Activated CD8-positive, alpha-beta memory T cell treated with anti-CD3 and anti-CD28 coated beads for 36 hours (primary cell): Measurements from ENCODE around the gene SPRTN. TPM values are rescaled to one million over a fixed set of nuclear protein-coding genes. Genes with fewer than 3 reads are reported as not detected.

Source experiments
- CTCF ChIA-PET: fragments of 350-600 bp; sonication (Branson Sonifier 250); formaldehyde crosslinking; loops from one replicate; lab custom pipeline; 2021; ENCODE audit warnings: antibody characterized with exemption; lab: Charles Lee
- POLR2A ChIA-PET: fragments of 350-600 bp; sonication (Branson Sonifier 250); formaldehyde crosslinking; loops from one replicate; lab custom pipeline; 2021; ENCODE audit warnings: antibody characterized with exemption; lab: Charles Lee
- total RNA-seq, 2 experiments: library from RNA; stranded (reverse); gene quantifications; one replicate each; pipeline ENCODE4 v1.2.3, GENCODE V29; 2021

The SPRTN gene
- total RNA-seq, 2 experiments from 2014 or later: 10.1 to 11.3 TPM

- CTCF ChIA-PET: no interaction called here
- POLR2A ChIA-PET: no interaction called here
Measured at GRCh38 chr1:231363624-231364023, 25.5 kb downstream of the SPRTN start.

DNA sequence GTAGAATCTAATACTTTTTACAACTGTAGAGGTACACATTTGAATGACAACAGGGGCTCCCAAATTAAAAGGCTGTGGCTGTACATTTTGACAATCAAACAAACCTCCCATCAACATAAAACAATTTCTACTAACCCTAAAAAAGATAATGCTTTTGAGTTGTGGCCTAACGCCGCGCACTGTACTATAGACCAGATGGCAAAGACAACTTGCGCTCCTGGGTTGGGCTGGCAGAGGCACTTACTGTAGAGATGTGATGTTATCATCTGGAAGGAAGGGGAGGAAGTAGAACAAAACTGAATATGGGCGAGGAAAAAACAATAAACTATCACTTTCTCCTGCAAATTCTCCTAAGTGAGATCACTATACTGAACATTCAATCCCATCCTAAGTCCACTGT, 26.1 kb downstream of the SPRTN start:
- CTCF ChIA-PET: no interaction called here
- POLR2A ChIA-PET: no interaction called here

- ChIA-PET CTCF (no interaction called here), POLR2A (no interaction called here)
Measured at GRCh38 chr1:231369282-231369681, 31.2 kb downstream of the SPRTN start.

GRCh38 chr1:231372501-231372900, 34.4 kb downstream of the SPRTN start:
- ChIA-PET POLR2A (no interaction called here), CTCF (interaction anchor here (0.6 to 1.1 kb wide), 2 partner anchors 10 to 346 kb away, joined by 3 read pairs; no protein-coding TSS in a partner anchor)

- ChIA-PET POLR2A (interaction anchor here (0.7 kb wide), 1 partner anchor 252 kb away, joined by 4 read pairs; no protein-coding TSS in a partner anchor), CTCF (interaction anchor here (0.8 to 1.5 kb wide), 2 partner anchors 228 to 483 kb away, joined by 3 to 4 read pairs; no protein-coding TSS in a partner anchor)
Measured at GRCh38 chr1:231374394-231374793, 36.3 kb downstream of the SPRTN start.

DNA sequence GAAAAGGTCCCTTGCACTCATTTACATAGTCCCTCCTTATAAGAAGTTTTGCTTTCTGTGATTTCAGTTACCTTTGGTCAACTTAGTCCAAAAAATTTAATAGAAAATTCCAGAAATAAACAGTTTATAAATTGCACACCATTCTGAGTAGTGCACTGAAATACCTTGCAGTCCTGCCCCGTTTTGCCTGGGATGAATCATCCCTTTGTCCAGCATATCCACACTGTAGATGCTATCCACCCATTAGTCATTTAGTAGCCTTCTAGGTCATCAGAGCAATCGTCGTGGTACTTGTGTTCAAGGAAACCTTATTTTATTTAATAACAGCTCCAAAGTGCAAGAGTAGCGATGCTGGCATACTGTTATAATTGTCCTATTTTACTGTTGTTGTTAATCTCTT, 38.0 kb downstream of the SPRTN start:
- ChIA-PET CTCF (interaction anchor here (0.6 to 1.5 kb wide), 2 partner anchors 226 to 1744 kb away, joined by 3 to 5 read pairs; no protein-coding TSS in a partner anchor), POLR2A (interaction anchor here (0.6 kb wide), 1 partner anchor 13 kb away, joined by 4 read pairs; no protein-coding TSS in a partner anchor)

DNA sequence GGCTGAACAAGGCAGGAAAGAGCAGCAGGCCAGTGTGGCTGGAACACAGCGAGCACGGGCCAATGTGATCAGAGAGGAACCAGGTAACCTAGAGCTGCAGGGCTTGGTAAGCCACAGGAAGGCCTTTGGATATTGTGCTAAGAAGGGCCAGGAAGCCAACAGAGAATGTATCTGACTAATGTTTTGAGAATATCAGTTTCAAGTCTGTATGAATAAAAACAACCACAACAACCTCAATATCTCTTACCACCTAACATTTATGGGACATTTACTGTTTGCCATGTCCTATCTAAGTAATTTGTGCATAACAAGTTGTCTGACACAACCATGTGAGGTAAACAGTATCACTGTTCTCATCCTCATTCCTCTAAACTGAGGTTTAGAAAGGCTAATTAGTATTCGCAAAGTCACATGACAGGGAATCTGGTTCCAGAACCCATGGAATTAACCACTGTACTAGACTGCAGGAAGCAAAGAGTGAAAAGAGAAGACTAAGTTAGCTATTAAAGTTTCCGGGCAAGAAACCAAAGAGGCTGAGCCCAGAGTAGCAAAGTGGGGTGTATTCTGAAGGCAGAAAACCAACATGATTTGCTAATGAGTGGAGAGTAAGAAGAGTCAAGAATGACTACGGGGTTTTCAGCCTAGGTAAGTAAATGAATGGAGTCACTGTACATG, 38.9 kb downstream of the SPRTN start:
- POLR2A ChIA-PET: interaction anchor here (0.6 kb wide), 2 partner anchors 13 to 30 kb away, joined by 3 to 4 read pairs; no protein-coding TSS in a partner anchor
- CTCF ChIA-PET: interaction anchor here (0.6 to 1.0 kb wide), 2 partner anchors 12 to 1745 kb away, joined by 3 to 5 read pairs; no protein-coding TSS in a partner anchor

DNA sequence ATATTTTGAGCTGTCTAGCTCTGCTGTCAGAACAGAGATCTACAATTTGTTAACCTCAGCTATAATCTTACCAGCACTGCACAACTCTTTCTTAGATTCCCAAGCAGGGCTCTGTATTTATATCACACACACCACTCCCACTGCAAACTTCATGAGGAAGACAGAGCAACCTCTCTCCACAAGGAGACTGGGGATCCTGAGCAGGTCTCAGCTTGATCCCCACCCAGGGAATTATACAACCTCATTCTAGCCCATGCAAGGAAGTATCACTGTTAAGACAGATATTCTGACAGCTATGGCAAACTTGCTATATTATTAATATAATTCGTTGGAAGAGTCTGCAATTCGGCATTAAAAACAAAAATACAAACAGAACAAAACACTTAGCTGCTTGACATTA, 43.6 kb downstream of the SPRTN start:
- POLR2A ChIA-PET: no interaction called here

DNA sequence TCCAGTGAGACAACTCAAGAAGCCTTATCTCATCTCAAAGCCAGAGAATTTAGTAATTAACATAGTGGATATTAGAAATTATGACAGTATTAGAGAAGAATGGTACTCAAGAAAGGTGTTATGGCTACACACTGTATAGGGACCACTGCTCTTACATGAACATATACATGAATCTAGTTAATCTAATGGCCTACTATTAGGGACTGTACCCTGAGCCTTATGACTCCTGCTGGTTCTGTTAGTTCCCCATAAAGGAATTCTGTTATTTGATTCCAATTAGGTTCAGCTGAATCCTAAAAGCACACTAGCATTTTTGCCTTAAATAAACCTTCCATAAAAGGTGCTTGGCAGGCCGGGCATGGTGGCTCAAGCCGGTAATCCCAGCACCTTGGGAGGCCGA, 44.3 kb downstream of the SPRTN start:
- ChIA-PET POLR2A (no interaction called here), CTCF (interaction anchor here (0.7 kb wide), 1 partner anchor 250 kb away, joined by 3 read pairs; no protein-coding TSS in a partner anchor)

More for the DNA sequence above, 43.6 kb downstream of the SPRTN start:
- CTCF ChIA-PET: no interaction called here

DNA sequence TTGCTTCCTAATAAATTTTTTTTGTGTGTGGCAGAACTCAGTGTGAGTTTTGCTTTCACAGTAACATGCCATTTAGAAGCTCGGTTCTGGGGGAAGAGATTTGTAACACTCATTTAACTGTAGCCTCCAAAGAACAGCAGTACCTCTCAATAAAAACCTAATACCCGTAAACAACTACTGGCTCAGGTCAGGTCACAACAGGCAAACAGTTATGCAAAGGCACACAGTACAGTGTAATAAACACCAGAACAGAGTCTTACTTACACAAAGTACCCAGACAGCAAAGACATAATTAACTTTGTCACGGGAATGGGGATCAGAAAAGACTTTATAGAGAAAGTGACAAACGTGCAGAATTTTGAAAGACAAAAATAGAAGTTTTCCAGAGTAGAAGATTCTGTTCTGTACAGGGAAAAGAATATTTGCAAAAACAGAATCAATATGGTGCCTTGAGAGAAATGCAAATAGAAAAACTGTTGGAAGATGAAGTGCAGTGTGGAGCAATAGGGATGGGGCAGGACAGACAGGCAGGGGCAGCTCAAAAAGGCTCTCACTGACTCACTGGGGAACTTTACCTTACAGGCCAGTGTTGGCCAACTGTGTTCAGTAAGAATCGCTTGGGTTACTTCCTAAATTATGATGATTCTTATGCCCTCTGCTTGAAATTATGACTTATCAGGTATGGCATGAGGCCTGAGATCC, 45.2 kb downstream of the SPRTN start:
- ChIA-PET CTCF (interaction anchor here (0.6 kb wide), 1 partner anchor 1497 kb away, joined by 3 read pairs; no protein-coding TSS in a partner anchor), POLR2A (no interaction called here)

GRCh38 chr1:231384696-231385415, 46.8 kb downstream of the SPRTN start:
- CTCF ChIA-PET: no interaction called here
- POLR2A ChIA-PET: interaction anchor here (0.5 kb wide), 2 partner anchors 18 to 44 kb away, joined by 3 to 4 read pairs; no protein-coding TSS in a partner anchor

DNA sequence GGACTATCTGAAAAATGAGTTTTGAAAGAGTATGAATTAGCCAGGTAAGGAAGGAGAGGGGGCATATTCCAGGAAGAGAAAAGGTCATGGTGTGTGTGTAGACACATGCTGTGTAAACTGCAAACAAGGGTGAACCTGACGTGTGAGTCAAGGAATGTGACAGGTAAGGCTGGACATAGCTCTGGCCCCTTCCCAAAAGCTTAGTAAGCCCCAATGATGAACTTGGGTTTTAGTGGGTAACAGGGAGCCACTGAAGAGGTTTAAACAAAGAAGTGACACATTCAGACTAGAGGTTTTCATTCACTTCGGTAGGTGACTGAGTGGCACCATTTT, 47.3 kb downstream of the SPRTN start:
- POLR2A ChIA-PET: interaction anchor here (0.5 kb wide), 2 partner anchors 17 to 43 kb away, joined by 3 to 4 read pairs; no protein-coding TSS in a partner anchor
- CTCF ChIA-PET: no interaction called here

DNA sequence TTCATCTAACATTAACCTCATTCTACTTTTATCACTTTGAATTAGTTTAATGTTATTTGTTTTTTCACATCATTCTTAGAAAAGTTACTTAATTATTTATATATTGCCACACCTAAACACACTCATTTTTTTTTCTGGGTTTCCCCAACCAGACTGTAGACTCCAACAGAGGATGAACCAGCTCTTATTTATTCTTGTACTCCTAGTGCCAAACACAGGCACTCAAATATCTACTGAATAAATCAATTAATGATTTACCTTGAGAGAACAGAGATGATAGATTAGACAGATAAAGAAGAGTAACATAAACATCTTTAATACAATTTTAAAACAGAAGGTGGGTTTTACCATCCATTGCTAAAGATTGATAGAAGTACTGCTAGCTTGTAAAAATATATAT, 48.4 kb downstream of the SPRTN start:
- CTCF ChIA-PET: no interaction called here
- POLR2A ChIA-PET: no interaction called here

DNA sequence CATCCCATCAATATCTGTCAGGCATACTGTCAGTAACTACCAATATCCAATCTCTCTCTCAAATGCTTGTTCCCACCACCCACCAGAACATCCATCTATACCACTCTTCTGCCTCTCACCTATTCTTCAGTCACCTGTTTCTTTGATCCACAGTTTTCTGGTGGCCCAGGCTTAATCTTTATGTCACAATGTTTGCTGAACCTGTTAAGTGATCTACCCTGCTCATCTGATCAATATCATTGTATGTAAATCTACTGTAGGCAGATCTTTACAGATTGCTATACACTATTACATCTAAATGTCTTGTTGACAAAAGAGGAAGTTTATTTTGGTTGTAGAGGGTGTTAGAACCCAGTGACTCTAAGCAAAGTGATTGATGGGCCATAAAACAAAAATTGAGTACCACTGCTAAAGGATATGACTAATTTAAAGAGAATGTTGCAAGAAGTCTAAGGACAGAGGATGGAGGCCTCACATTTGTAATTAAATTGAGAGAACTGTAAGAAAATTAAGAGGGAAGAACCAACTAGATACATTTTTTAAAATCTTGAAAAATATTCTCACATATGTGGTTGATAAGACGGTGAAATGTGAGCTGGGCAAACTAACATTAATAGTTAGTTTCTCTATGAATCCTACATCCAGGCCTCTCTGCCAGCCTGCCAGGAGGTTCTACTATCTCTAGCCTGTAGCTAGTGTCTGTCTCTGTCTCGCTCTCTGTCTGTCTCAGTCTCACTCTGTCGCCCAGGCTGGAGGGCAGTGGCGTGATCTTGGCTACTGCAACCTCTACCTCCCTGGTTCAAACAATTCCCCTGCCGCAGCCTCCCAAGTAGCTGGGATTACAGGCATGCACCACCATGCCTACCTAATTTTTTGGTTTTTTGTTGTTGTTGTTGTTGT, 49.9 kb downstream of the SPRTN start:
- CTCF ChIA-PET: interaction anchor here (1.2 kb wide), 1 partner anchor 11 kb away, joined by 3 read pairs; no protein-coding TSS in a partner anchor
- POLR2A ChIA-PET: interaction anchor here (1.0 to 1.1 kb wide), 2 partner anchors 34 to 49 kb away, joined by 3 read pairs; partner anchors contain the start of gene SPRTN

GRCh38 chr1:231390071-231390470, 52.0 kb downstream of the SPRTN start:
- ChIA-PET CTCF (interaction anchor here (0.9 kb wide), 1 partner anchor 14 kb away, joined by 4 read pairs; no protein-coding TSS in a partner anchor), POLR2A (no interaction called here)

DNA sequence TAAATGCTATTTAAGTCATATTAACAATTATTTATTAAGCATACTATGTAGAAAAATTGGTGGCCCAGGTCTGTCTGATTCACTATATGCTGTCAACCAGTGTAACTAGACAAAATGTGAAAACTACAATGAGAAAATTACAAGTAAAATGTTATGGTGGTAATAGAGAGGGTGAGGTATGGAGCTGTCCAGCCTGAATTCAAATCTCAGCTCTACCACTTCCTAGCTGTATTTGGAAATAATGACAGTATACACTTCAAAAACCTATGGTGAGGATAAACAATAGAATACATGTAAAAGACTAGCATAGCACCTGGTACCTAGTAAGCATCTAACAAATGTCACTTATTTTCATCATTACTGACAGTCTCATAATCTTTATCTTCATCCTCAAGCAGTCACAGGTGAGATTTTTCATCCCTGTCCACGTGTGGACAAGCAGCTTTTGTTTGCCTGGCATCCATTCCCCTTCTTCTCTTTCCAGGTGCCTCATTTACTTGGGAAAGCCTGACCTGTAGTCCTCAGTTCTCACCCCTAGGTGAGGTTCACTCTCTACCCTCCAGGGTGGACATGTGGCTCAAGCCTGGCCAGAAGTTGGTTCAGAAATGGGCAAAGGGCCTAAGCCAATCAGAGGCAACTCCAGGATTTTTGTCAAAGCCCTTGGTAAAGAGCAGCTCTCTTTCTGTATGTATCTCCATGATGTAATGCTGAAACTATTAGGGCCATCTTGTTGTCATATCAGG, 54.5 kb downstream of the SPRTN start:
- CTCF ChIA-PET: interaction anchor here (1.0 to 1.1 kb wide), 2 partner anchors 17 to 35 kb away, joined by 3 read pairs; no protein-coding TSS in a partner anchor
- POLR2A ChIA-PET: no interaction called here

GRCh38 chr1:231393668-231394067, 55.6 kb downstream of the SPRTN start:
- ChIA-PET POLR2A (no interaction called here), CTCF (interaction anchor here (1.1 kb wide), 1 partner anchor 36 kb away, joined by 3 read pairs; no protein-coding TSS in a partner anchor)
